Measurements from ENCODE around the gene LGALS7.
"Not testable (repeated sequence)": the region's sequence is repeated elsewhere in the genome, so short reads cannot be mapped to it uniquely, and the experiment has no call there.

The LGALS7 gene

GRCh38 chr19:38801359-38802095 is 28.2 kb upstream of the LGALS7 start:
- in situ Hi-C loops (cut with HindIII; ENCODE audit: low pct_ligation_motif_present, low sequenced_read_pairs) = no loop called here
- H3K27ac ChIP-seq = no peak overlapping the region

GRCh38 chr19:38800577-38801347 is 27.4 kb upstream of the LGALS7 start:
- Histone ChIP-seq H3K27me3 (replicated peaks) (no peaks in the 10 kb centered on the region), H3K27ac (no peak overlapping the region), H3K36me3 (replicated peaks) (no peaks in the 10 kb centered on the region), H3K4me3 (ENCODE audit: low read depth, low read length) (no peak overlapping the region)
- no peak for DNase-seq
- in situ Hi-C loops (cut with HindIII; ENCODE audit: low pct_ligation_motif_present, low sequenced_read_pairs) = no loop called here
- TF ChIP-seq CTCF (IDR thresholded peaks at IDR 0.05; ENCODE audit: low read depth, low read length, missing control alignments) = no peak

More at GRCh38 chr19:38801359-38802095, 28.2 kb upstream of the LGALS7 start:
- Histone ChIP-seq H3K27me3 (replicated peaks) (no peaks in the 10 kb centered on the region), H3K4me3 (ENCODE audit: low read depth, low read length) (no peak overlapping the region), H3K36me3 (replicated peaks) (no peaks in the 10 kb centered on the region)
- no peak for TF ChIP-seq CTCF (IDR thresholded peaks at IDR 0.05; ENCODE audit: low read depth, low read length, missing control alignments)
- DNase-seq = no peak

- Histone ChIP-seq H3K27ac (no peak overlapping the region), H3K4me3 (ENCODE audit: low read depth, low read length) (no peak overlapping the region), H3K27me3 (replicated peaks) (no peaks in the 10 kb centered on the region), H3K36me3 (replicated peaks) (no peaks in the 10 kb centered on the region)
- in situ Hi-C loops (cut with HindIII; ENCODE audit: low pct_ligation_motif_present, low sequenced_read_pairs) = no loop called here
- DNase-seq = no peak
- no peak for TF ChIP-seq CTCF (IDR thresholded peaks at IDR 0.05; ENCODE audit: low read depth, low read length, missing control alignments)
Observed at GRCh38 chr19:38799104-38799503, 25.8 kb upstream of the LGALS7 start.

- H3K27ac ChIP-seq; H3K4me3 ChIP-seq (ENCODE audit: low read depth, low read length); H3K27me3 ChIP-seq (replicated peaks); H3K36me3 ChIP-seq (replicated peaks); in situ Hi-C loops (cut with HindIII; ENCODE audit: low pct_ligation_motif_present, low sequenced_read_pairs); DNase-seq: not testable (repeated sequence)
Observed at GRCh38 chr19:38797781-38798180, 24.5 kb upstream of the LGALS7 start.

- in situ Hi-C loops (cut with HindIII; ENCODE audit: low pct_ligation_motif_present, low sequenced_read_pairs) = no loop called here
- DNase-seq = no peak
- TF ChIP-seq CTCF (IDR thresholded peaks at IDR 0.05; ENCODE audit: low read depth, low read length, missing control alignments) = no peak
Observed at GRCh38 chr19:38796154-38796553, 22.8 kb upstream of the LGALS7 start.

GRCh38 chr19:38795549-38795948 is 22.2 kb upstream of the LGALS7 start:
- Histone ChIP-seq H3K27me3 (replicated peaks) (no peaks in the 10 kb centered on the region), H3K27ac (no peak overlapping the region), H3K36me3 (replicated peaks) (no peaks in the 10 kb centered on the region), H3K4me3 (ENCODE audit: low read depth, low read length) (no peak overlapping the region)
- in situ Hi-C loops (cut with HindIII; ENCODE audit: low pct_ligation_motif_present, low sequenced_read_pairs) = no loop called here
- no peak for DNase-seq
- TF ChIP-seq CTCF (IDR thresholded peaks at IDR 0.05; ENCODE audit: low read depth, low read length, missing control alignments) = no peak

More at GRCh38 chr19:38796154-38796553, 22.8 kb upstream of the LGALS7 start:
- Histone ChIP-seq H3K36me3 (replicated peaks) (no peaks in the 10 kb centered on the region), H3K27me3 (replicated peaks) (no peaks in the 10 kb centered on the region), H3K4me3 (ENCODE audit: low read depth, low read length) (no peak overlapping the region), H3K27ac (no peak overlapping the region)
